Effector memory CD4-positive, alpha-beta T cell (primary cell): ENCODE measurements around the gene RGS6.

Experiments
- DNase-seq, 3 donors: peaks; one replicate each; pipeline ENCODE4 v3.0.0-alpha.2; 2020
- H3K27ac ChIP-seq: 2 replicates; pipeline ENCODE4 v1.7.0; 2013; ENCODE audit warnings: mild to moderate bottlenecking, low read length, moderate library complexity; ENCODE audit not compliant: insufficient read depth, poor library complexity, severe bottlenecking
- H3K27me3 ChIP-seq: replicated peaks from 2 replicates; pipeline ENCODE4 v1.7.0; 2013; ENCODE audit warnings: mild to moderate bottlenecking, low read length; ENCODE audit not compliant: insufficient read depth, control insufficient read depth, poor library complexity, severe bottlenecking
- H3K36me3 ChIP-seq: 2 replicates; pipeline ENCODE4 v1.7.0; 2013; ENCODE audit warnings: mild to moderate bottlenecking, low read length, moderate library complexity; ENCODE audit not compliant: control insufficient read depth, insufficient read depth
- H3K4me1 ChIP-seq: 2 replicates; pipeline ENCODE4 v1.7.0; 2013; ENCODE audit warnings: low read length, mild to moderate bottlenecking; ENCODE audit not compliant: control insufficient read depth, insufficient read depth, poor library complexity, severe bottlenecking
- H3K4me3 ChIP-seq: 2 replicates; pipeline ENCODE4 v1.7.0; 2013; ENCODE audit warnings: low read length, low read depth, mild to moderate bottlenecking; ENCODE audit not compliant: insufficient read depth, poor library complexity, severe bottlenecking
- H3K9me3 ChIP-seq: 2 replicates; pipeline ENCODE4 v1.7.0; 2013; ENCODE audit warnings: mild to moderate bottlenecking, low read length, moderate library complexity; ENCODE audit not compliant: control insufficient read depth

The RGS6 gene

GRCh38 chr14:72532686-72533454 lies 600.6 kb downstream of the RGS6 start:
- H3K27me3 ChIP-seq: no peaks in the 10 kb centered on the region
- DNase-seq: no peak

GRCh38 chr14:72535485-72535884 lies 603.3 kb downstream of the RGS6 start:
- no peaks in the 10 kb centered on the region for H3K27me3 ChIP-seq
- no peak for DNase-seq
- H3K36me3 ChIP-seq: no peaks in the 10 kb centered on the region
- H3K9me3 ChIP-seq: no peaks in the 10 kb centered on the region
- H3K4me3 ChIP-seq: no peak overlapping the region
- peaks cover 28% of the 10 kb centered on the region for H3K4me1 ChIP-seq
- H3K27ac ChIP-seq: no peak overlapping the region

More at GRCh38 chr14:72532686-72533454, 600.6 kb downstream of the RGS6 start:
- Histone ChIP-seq H3K4me1 (peaks cover 28% of the 10 kb centered on the region), H3K27ac (no peak overlapping the region), H3K9me3 (no peaks in the 10 kb centered on the region), H3K36me3 (no peaks in the 10 kb centered on the region), H3K4me3 (no peak overlapping the region)

GRCh38 chr14:72538387-72538786 lies 606.2 kb downstream of the RGS6 start:
- Histone ChIP-seq H3K27me3 (no peaks in the 10 kb centered on the region), H3K4me3 (no peak overlapping the region), H3K4me1 (peaks cover 16% of the 10 kb centered on the region), H3K36me3 (no peaks in the 10 kb centered on the region), H3K9me3 (no peaks in the 10 kb centered on the region), H3K27ac (no peak overlapping the region)
- DNase-seq: no peak

GRCh38 chr14:72539661-72540315 lies 607.6 kb downstream of the RGS6 start:
- H3K36me3 ChIP-seq: no peaks in the 10 kb centered on the region
- no peaks in the 10 kb centered on the region for H3K27me3 ChIP-seq
- H3K27ac ChIP-seq: no peak overlapping the region
- DNase-seq: no peak
- H3K4me1 ChIP-seq: peaks cover 14% of the 10 kb centered on the region
- H3K9me3 ChIP-seq: no peaks in the 10 kb centered on the region
- no peak overlapping the region for H3K4me3 ChIP-seq

- no peak for DNase-seq
Measured at GRCh38 chr14:72540836-72541235, 608.6 kb downstream of the RGS6 start.

GRCh38 chr14:72541546-72541945 lies 609.3 kb downstream of the RGS6 start:
- H3K36me3 ChIP-seq: no peaks in the 10 kb centered on the region
- H3K27me3 ChIP-seq: no peaks in the 10 kb centered on the region

More at GRCh38 chr14:72540836-72541235, 608.6 kb downstream of the RGS6 start:
- Histone ChIP-seq H3K36me3 (no peaks in the 10 kb centered on the region), H3K4me1 (peaks cover 7% of the 10 kb centered on the region), H3K4me3 (no peak overlapping the region), H3K27me3 (no peaks in the 10 kb centered on the region), H3K9me3 (no peaks in the 10 kb centered on the region), H3K27ac (no peak overlapping the region)

GRCh38 chr14:72543341-72543740 lies 611.1 kb downstream of the RGS6 start:
- Histone ChIP-seq H3K27me3 (no peaks in the 10 kb centered on the region), H3K36me3 (no peaks in the 10 kb centered on the region), H3K4me1 (no peaks in the 10 kb centered on the region), H3K27ac (no peak overlapping the region), H3K9me3 (no peaks in the 10 kb centered on the region), H3K4me3 (no peak overlapping the region)
- no peak for DNase-seq

More at GRCh38 chr14:72541546-72541945, 609.3 kb downstream of the RGS6 start:
- Histone ChIP-seq H3K9me3 (no peaks in the 10 kb centered on the region), H3K4me3 (no peak overlapping the region), H3K27ac (no peak overlapping the region), H3K4me1 (peaks cover under 1% of the 10 kb centered on the region)
- no peak for DNase-seq

GRCh38 chr14:72544615-72545387 lies 612.6 kb downstream of the RGS6 start:
- Histone ChIP-seq H3K4me1 (no peaks in the 10 kb centered on the region), H3K27me3 (no peaks in the 10 kb centered on the region), H3K36me3 (no peaks in the 10 kb centered on the region), H3K9me3 (no peaks in the 10 kb centered on the region), H3K4me3 (no peak overlapping the region), H3K27ac (no peak overlapping the region)
- no peak for DNase-seq

GRCh38 chr14:72545411-72546311 lies 613.4 kb downstream of the RGS6 start:
- no peaks in the 10 kb centered on the region for H3K27me3 ChIP-seq
- H3K36me3 ChIP-seq: no peaks in the 10 kb centered on the region
- no peak for DNase-seq
- no peaks in the 10 kb centered on the region for H3K4me1 ChIP-seq
- no peak overlapping the region for H3K4me3 ChIP-seq
- no peak overlapping the region for H3K27ac ChIP-seq
- H3K9me3 ChIP-seq: no peaks in the 10 kb centered on the region
